ENCODE data around the gene MAGI3.

MAGI3 gene

GRCh38 chr1:113389359-113389952 is 859 bp upstream of the MAGI3 start:
- CTCF ChIA-PET, result interaction anchor here (1.5 kb wide), 1 partner anchor 249 kb away, joined by 6 read pairs; no protein-coding TSS in a partner anchor
- TF ChIP-seq CTCF (IDR thresholded peaks at IDR 0.05; ENCODE audit: insufficient read depth, low read length, missing control alignments), result no peak
- POLR2A ChIA-PET, result interaction anchor here (0.7 kb wide), 1 partner anchor 64 kb away, joined by 3 read pairs; no protein-coding TSS in a partner anchor
- H3K4me3 ChIP-seq (ENCODE audit: low read depth, low read length), result peak overlapping the region; percentile 72
- DNase-seq (ENCODE audit: low read depth, low spot score), result no peak

- peak overlapping the region; percentile 78 for H3K4me3 ChIP-seq (ENCODE audit: low read depth, low read length)
- TF ChIP-seq CTCF (IDR thresholded peaks at IDR 0.05; ENCODE audit: insufficient read depth, low read length, missing control alignments), result no peak
- POLR2A ChIA-PET, result interaction anchor here (1.0 kb wide), 1 partner anchor 13 kb away, joined by 3 read pairs; no protein-coding TSS in a partner anchor
- CTCF ChIA-PET, result no interaction called here
- DNase-seq (ENCODE audit: low read depth, low spot score), result no peak
Measured at GRCh38 chr1:113390871-113391648, 745 bp downstream of the MAGI3 start.

- ChIA-PET POLR2A (no interaction called here), CTCF (no interaction called here)
- peak overlapping the region; percentile 78 for H3K4me3 ChIP-seq (ENCODE audit: low read depth, low read length)
- no peak for DNase-seq (ENCODE audit: low read depth, low spot score)
- TF ChIP-seq CTCF (IDR thresholded peaks at IDR 0.05; ENCODE audit: insufficient read depth, low read length, missing control alignments), result no peak
Measured at GRCh38 chr1:113391649-113392271, 1.4 kb downstream of the MAGI3 start.

- no peak for DNase-seq (ENCODE audit: low read depth, low spot score)
- no peak overlapping the region; the same call in 1 of the 2 replicates for H3K4me3 ChIP-seq (ENCODE audit: low read depth, low read length)
- no peak for TF ChIP-seq CTCF (IDR thresholded peaks at IDR 0.05; ENCODE audit: insufficient read depth, low read length, missing control alignments)
- POLR2A ChIA-PET, result no interaction called here
- CTCF ChIA-PET, result interaction anchor here (1.0 kb wide), 1 partner anchor 286 kb away, joined by 3 read pairs; no protein-coding TSS in a partner anchor
Measured at GRCh38 chr1:113392541-113393128, 2.3 kb downstream of the MAGI3 start.

GRCh38 chr1:113394043-113394862 is 3.9 kb downstream of the MAGI3 start:
- no peak for DNase-seq (ENCODE audit: low read depth, low spot score)
- no peak for TF ChIP-seq CTCF (IDR thresholded peaks at IDR 0.05; ENCODE audit: insufficient read depth, low read length, missing control alignments)
- no peak overlapping the region for H3K4me3 ChIP-seq (ENCODE audit: low read depth, low read length)
- CTCF ChIA-PET, result interaction anchor here (0.7 to 0.8 kb wide), 2 partner anchors 9 to 322 kb away, joined by 3 read pairs; partner anchors contain the start of gene LRIG2
- POLR2A ChIA-PET, result no interaction called here
